Measurements from ENCODE around the gene SYNM.

Gene SYNM

GRCh38 chr15:99101501-99101900 lies 3.4 kb upstream of the SYNM start:
- TF ChIP-seq ZFX (IDR thresholded peaks at IDR 0.05), result no peak
- no peak for TF ChIP-seq CTCF (conservative IDR thresholded peaks at IDR 0.05)
- H3K27ac ChIP-seq, result no peak overlapping the region

GRCh38 chr15:99102332-99103235 lies 2.3 kb upstream of the SYNM start:
- no peak overlapping the region for H3K27ac ChIP-seq
- TF ChIP-seq ZFX (IDR thresholded peaks at IDR 0.05), result no peak
- TF ChIP-seq CTCF (conservative IDR thresholded peaks at IDR 0.05), result no peak

GRCh38 chr15:99103279-99103678 lies 1.6 kb upstream of the SYNM start:
- H3K27ac ChIP-seq, result no peak overlapping the region
- TF ChIP-seq ZFX (IDR thresholded peaks at IDR 0.05) (no peak), CTCF (conservative IDR thresholded peaks at IDR 0.05) (no peak)

- peak overlapping the region; percentile 50; the same call in 1 of the 2 replicates for H3K27ac ChIP-seq
- no peak for TF ChIP-seq ZFX (IDR thresholded peaks at IDR 0.05)
- TF ChIP-seq CTCF (conservative IDR thresholded peaks at IDR 0.05), result no peak
These were observed 848 bp downstream of the SYNM start for GRCh38 chr15:99105514-99106341.

GRCh38 chr15:99106417-99107220 lies 1.7 kb downstream of the SYNM start:
- H3K27ac ChIP-seq, result no peak overlapping the region
- TF ChIP-seq CTCF (conservative IDR thresholded peaks at IDR 0.05) (no peak), ZFX (IDR thresholded peaks at IDR 0.05) (no peak)

GRCh38 chr15:99108993-99109392 lies 4.1 kb downstream of the SYNM start:
- TF ChIP-seq CTCF (conservative IDR thresholded peaks at IDR 0.05), result no peak
- no peak for TF ChIP-seq ZFX (IDR thresholded peaks at IDR 0.05)

More at GRCh38 chr15:99108993-99109392, 4.1 kb downstream of the SYNM start:
- no peak overlapping the region for H3K27ac ChIP-seq
